Activated naive CD4-positive, alpha-beta T cell treated with anti-CD3 and anti-CD28 coated beads, Interleukin-2, amount 50 U/mL, for 16 hours (primary cell): Measurements from ENCODE around the gene CFAP53.
A peak's percentile ranks its signal among the peaks of the same experiment; 100 is the strongest.
"Not testable (repeated sequence)": the region's sequence is repeated elsewhere in the genome, so short reads cannot be mapped to it uniquely, and the experiment has no call there.

ENCODE experiments used
- DNase-seq: peaks from one replicate; pipeline ENCODE4 v3.0.0-alpha.2; 2020

Gene CFAP53

GRCh38 chr18:50268022-50268747, 1.9 kb upstream of the CFAP53 start:
- DNase-seq, result peak; percentile 78

GRCh38 chr18:50262977-50263376, 3.3 kb downstream of the CFAP53 start:
- DNase-seq, result no peak

- no peak for DNase-seq
These were observed 15.4 kb downstream of the CFAP53 start for GRCh38 chr18:50250935-50251334.

GRCh38 chr18:50249576-50249975, 16.7 kb downstream of the CFAP53 start:
- DNase-seq, result no peak

DNA sequence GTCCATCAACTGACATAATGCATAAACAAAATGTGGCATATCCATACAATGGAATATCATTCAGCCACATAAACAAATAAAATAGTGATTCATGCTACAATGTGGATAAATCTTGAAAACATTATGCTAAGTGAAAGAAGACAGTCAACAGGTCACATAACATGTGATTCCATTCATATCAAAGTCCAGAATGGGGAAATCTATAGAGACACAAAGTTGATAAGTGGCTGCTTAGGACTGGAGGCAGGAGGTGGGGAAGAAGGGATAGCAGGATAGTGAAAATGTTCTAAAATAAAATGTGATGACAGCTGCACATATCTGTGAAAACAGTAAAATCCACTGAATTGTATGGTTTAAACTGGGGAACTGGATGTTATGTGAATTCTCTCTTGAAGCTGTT, 18.7 kb downstream of the CFAP53 start:
- DNase-seq, result no peak

GRCh38 chr18:50241768-50242167, 24.5 kb downstream of the CFAP53 start:
- DNase-seq, result not testable (repeated sequence)

- DNase-seq, result no peak
These were observed 26.2 kb downstream of the CFAP53 start for GRCh38 chr18:50240080-50240563.

- no peak for DNase-seq
These were observed 33.9 kb downstream of the CFAP53 start for GRCh38 chr18:50232419-50232818.

DNA sequence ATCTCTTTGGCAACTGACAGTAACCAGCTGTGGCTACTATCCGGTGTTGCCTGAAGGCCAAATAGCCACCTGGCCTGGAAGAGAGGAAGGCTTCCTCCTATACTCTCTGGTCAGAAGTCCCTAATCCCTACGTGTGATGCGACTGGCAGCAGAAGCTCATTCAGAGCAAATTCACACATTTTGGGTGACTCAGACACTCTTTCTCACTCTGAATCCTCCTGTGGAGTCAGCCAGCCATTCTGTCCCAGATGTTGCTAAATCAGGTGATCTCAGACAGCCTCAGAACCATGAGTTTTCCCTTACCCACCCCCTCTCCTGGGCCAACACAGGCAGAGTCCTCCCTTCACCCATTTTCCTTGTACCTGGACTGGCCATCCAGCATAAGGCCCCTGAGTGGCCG, 34.7 kb downstream of the CFAP53 start:
- no peak for DNase-seq

- DNase-seq, result not testable (repeated sequence)
These were observed 46.0 kb downstream of the CFAP53 start for GRCh38 chr18:50220249-50220648.

GRCh38 chr18:50218432-50219197, 47.7 kb downstream of the CFAP53 start:
- DNase-seq, result peak; percentile 25

DNA sequence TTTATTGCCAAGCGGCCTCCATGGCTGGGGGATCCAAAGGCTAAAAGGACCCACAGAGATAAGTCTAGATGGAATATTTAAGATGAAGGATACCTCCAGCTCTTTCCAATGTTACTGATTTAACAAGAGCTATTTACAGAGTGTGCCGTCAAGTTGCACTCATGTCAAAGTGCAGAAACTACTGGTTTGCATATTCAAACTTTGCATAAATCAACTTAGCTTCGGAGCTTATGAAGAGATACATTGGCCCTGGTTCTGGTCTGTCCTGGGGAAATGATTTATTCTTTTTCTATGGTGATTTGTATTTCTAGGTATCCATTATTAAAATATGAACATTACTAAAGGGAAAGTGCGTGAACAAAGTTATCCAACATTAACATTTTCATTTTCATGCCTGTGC, 57.0 kb downstream of the CFAP53 start:
- DNase-seq, result no peak

DNA sequence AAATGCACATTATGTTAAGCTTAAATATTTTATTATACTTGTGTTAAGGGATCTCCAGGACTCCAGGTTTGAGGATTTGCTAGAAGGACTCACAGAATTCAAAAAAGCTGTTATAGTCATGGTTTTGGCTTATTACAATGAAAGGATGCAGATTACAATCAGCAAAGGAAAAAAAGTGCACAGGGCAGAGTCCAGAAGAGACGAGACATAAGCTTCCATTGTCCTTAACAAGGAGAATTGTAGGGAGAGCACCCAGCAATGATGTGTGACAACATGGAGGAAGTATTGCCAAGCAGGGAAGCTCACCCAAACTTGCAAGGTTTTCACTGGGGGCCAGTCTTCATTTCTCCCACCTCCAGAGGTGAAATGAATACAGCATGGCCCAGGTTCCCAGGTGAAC, 58.6 kb downstream of the CFAP53 start:
- DNase-seq, result no peak

GRCh38 chr18:50203801-50204604, 62.3 kb downstream of the CFAP53 start:
- DNase-seq, result no peak

- DNase-seq, result no peak
These were observed 64.7 kb downstream of the CFAP53 start for GRCh38 chr18:50201476-50202018.

- no peak for DNase-seq
These were observed 66.4 kb downstream of the CFAP53 start for GRCh38 chr18:50199921-50200320.

GRCh38 chr18:50199346-50199855, 66.9 kb downstream of the CFAP53 start:
- DNase-seq, result no peak

DNA sequence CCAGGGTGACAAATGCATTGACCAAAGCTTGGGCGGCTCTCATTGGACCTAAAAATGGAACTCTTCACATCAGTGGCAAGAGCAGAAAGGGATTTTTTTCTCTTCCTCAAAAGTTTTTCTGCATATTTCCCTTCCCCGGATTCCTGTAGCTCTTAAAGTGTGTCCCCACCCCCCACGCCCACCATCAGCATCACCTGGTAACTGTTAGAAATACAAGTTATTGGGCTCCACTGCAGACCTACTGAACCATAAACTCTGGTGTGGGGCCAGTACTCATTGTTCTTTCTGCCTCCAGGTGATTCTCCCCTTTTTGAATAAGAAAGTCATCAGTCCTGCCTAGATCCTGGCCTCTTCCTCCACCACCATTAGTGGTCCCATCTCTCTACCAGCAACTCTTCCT, 70.0 kb downstream of the CFAP53 start:
- DNase-seq, result no peak

GRCh38 chr18:50195689-50196088, 70.6 kb downstream of the CFAP53 start:
- no peak for DNase-seq

DNA sequence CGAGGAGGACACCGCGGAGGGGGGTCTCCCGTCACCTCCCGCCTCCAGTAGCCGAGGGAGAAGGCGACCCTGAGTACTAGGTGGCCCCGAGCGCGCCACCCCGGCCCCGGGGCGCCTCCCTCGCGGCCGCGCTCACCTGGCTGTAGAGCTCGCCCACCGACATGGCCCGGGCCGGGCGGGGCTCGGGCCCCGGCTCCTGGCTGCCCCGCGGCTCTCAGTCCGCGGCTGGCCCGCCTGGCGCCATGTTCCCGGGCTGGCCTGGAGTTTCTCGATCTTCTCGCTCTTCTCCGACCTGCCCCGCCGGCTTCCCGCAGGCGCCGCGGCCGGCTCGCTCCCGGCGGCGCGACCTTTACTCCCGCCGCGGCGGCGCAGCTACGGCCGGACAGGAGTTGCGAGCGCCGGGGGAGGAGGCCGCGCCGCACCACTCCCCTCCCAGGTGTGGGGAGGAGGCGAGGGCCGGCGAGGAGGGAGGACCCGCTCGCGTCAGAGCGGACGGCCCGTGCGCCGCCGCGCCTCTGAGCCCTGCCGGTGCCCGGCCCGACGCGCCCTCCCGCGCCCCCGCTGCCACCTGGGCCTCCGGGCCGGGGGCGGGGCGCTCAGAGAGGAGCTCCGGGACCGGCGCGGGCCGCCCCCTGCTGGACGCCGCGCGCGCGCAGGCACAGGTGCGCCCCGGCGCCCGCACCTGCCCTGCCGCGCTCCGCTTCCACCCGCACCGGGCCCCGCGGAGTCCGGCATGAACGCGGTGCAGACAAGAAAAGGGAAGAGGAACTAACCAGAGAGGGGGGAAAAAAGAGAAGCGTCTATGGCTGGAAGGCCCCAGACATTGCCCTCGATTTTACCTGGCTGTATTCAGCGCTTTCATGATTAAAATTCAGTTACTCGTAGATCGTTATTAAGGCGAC, 71.4 kb downstream of the CFAP53 start, which contains the start of gene MYO5B:
Gene MYO5B (minus strand): TSS at position 517 of the 902 bp plus-strand sequence. CDS start 354 bp downstream, at position 163.
- peak; percentile 67 for DNase-seq

- no peak for DNase-seq
These were observed 72.3 kb downstream of the CFAP53 start for GRCh38 chr18:50193796-50194630.
